Natural killer cell (primary cell): ENCODE data around the gene UGT1A3. TPM values are rescaled to one million over a fixed set of nuclear protein-coding genes. Genes with fewer than 3 reads are reported as not detected.

Experiments
- ATAC-seq, 3 donors: fragments of 150-1000 bp in 2 of 3; fragments of 200-7000 bp in 1 of 3; cut with Tn5 transposase; 1 replicate in 1 of 3; 2 replicates in 2 of 3; pipeline ENCODE4 v1.10.0; 2021; ENCODE audit warnings: mild to moderate bottlenecking in 2 of 3, moderate library complexity in 2 of 3
- DNase-seq, 2 donors: peaks; one replicate each; pipeline versions ENCODE4 v3.0.0 to v3.0.0-alpha.2; 2013 to 2021; ENCODE audit warnings: mixed read lengths in 1 of 2
- H3K27ac ChIP-seq: one replicate; pipeline ENCODE4 v1.5.1; 2013; ENCODE audit warnings: mild to moderate bottlenecking, low read length
- H3K27me3 ChIP-seq: one replicate; pipeline ENCODE4 v1.6.1; 2013; ENCODE audit warnings: low read length; ENCODE audit not compliant: control insufficient read depth, insufficient read depth
- H3K36me3 ChIP-seq: one replicate; pipeline ENCODE4 v1.6.1; 2013; ENCODE audit warnings: low read length; ENCODE audit not compliant: control insufficient read depth, insufficient read depth
- H3K4me1 ChIP-seq: one replicate; pipeline ENCODE4 v1.6.1; 2013; ENCODE audit warnings: low read length; ENCODE audit not compliant: control insufficient read depth, insufficient read depth
- H3K4me3 ChIP-seq: one replicate; pipeline ENCODE4 v1.5.1; 2013; ENCODE audit warnings: low read length
- H3K9me3 ChIP-seq: one replicate; pipeline ENCODE4 v1.6.1; 2013; ENCODE audit warnings: low read length; ENCODE audit not compliant: control insufficient read depth, insufficient read depth
- H3K27ac Mint-ChIP-seq, 2 donors: one replicate each; pipeline ENCODE4 v1.8.0; 2022; ENCODE audit warnings: mild to moderate bottlenecking in 2 of 2, mixed read lengths in 2 of 2, moderate library complexity in 1 of 2
- H3K27me3 Mint-ChIP-seq, 2 donors: one replicate each; pipeline ENCODE4 v1.8.0; 2022; ENCODE audit warnings: low read depth in 2 of 2, mixed read lengths in 2 of 2
- H3K36me3 Mint-ChIP-seq: one replicate; pipeline ENCODE4 v1.8.0; 2022; ENCODE audit warnings: mixed read lengths
- H3K4me1 Mint-ChIP-seq, 2 donors: one replicate each; pipeline ENCODE4 v1.8.0; 2022; ENCODE audit warnings: mixed read lengths in 2 of 2
- H3K4me3 Mint-ChIP-seq: one replicate; pipeline ENCODE4 v1.8.0; 2022; ENCODE audit warnings: mild to moderate bottlenecking, moderate library complexity, mixed read lengths
- H3K9me3 Mint-ChIP-seq, 2 donors: one replicate each; pipeline ENCODE4 v1.8.0; 2022; ENCODE audit warnings: mixed read lengths in 2 of 2
- WGBS: methylation state at CpG from one replicate; pipeline ENCODE4 v1.1.7; 2013; ENCODE audit warnings: missing lambda C conversion rate; ENCODE audit not compliant: insufficient coverage; 5-methylcytosine and 5-hydroxymethylcytosine counted together
- intact Hi-C: fragments of 100-400 bp; cut with micrococcal nuclease; formaldehyde crosslinking; loops from one replicate; pipeline ENCODE4 v1.14.2; 2022
- total RNA-seq, 4 donors: library from RNA; stranded (reverse); fragments of 120-200 nt in 1 of 4; gene quantifications; one replicate each; pipeline versions ENCODE4 v1.2.3 to v1.2.4, GENCODE V29; 2013 to 2022
- TF ChIP-seq, protein P1 (sequence below): fragments of 200-600 bp; IDR thresholded peaks from one replicate; pipeline ENCODE4 v1.8.0; 2022; ENCODE audit warnings: antibody characterized with exemption

UGT1A3 gene
- total RNA-seq, 3 donors from 2014 or later (not counting 1 experiment from before 2014, with no cell fraction given): not detected

DNA sequence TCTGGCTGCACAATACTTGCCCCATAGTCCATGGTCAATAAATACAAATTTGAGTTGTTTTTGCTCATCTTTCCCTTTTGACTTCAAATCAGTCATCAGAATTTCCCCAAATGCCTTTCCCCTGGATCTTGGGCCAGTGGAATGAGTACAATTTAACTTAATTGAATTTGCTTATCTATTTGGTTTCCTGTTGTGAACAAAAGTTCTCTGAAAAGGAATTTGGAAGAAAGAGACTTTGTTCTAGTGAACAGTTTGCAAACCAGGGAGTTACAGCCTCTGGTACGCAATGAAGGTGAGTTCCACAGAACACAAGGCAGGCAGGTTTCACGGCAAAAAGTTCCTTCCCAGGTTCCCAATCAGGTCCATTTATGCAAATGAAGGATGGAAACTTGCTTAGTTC lies 30.0 kb downstream of the UGT1A3 start:
- ATAC-seq (no peak), DNase-seq (no peak)
- Mint-ChIP-seq H3K27ac (no peak overlapping the region), H3K4me1 (no peaks in the 10 kb centered on the region), H3K27me3 (peaks cover 10 to 14% of the 10 kb centered on the region in 2 donors), H3K36me3 (no peaks in the 10 kb centered on the region), H3K4me3 (no peak overlapping the region), H3K9me3 (no peaks in the 10 kb centered on the region)
- TF ChIP-seq, protein P1, sequence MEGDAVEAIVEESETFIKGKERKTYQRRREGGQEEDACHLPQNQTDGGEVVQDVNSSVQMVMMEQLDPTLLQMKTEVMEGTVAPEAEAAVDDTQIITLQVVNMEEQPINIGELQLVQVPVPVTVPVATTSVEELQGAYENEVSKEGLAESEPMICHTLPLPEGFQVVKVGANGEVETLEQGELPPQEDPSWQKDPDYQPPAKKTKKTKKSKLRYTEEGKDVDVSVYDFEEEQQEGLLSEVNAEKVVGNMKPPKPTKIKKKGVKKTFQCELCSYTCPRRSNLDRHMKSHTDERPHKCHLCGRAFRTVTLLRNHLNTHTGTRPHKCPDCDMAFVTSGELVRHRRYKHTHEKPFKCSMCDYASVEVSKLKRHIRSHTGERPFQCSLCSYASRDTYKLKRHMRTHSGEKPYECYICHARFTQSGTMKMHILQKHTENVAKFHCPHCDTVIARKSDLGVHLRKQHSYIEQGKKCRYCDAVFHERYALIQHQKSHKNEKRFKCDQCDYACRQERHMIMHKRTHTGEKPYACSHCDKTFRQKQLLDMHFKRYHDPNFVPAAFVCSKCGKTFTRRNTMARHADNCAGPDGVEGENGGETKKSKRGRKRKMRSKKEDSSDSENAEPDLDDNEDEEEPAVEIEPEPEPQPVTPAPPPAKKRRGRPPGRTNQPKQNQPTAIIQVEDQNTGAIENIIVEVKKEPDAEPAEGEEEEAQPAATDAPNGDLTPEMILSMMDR: no peak
- Histone ChIP-seq H3K9me3 (no peaks in the 10 kb centered on the region), H3K4me1 (no peaks in the 10 kb centered on the region), H3K27ac (no peak overlapping the region), H3K36me3 (no peaks in the 10 kb centered on the region), H3K4me3 (no peak overlapping the region), H3K27me3 (no peaks in the 10 kb centered on the region)
- intact Hi-C loops: no loop called here
- 90% methylated on average over 2 of the region's 2 CpGs for WGBS

DNA sequence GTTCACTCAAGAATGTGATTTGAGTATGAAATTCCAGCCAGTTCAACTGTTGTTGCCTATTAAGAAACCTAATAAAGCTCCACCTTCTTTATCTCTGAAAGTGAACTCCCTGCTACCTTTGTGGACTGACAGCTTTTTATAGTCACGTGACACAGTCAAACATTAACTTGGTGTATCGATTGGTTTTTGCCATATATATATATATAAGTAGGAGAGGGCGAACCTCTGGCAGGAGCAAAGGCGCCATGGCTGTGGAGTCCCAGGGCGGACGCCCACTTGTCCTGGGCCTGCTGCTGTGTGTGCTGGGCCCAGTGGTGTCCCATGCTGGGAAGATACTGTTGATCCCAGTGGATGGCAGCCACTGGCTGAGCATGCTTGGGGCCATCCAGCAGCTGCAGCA lies 31.2 kb downstream of the UGT1A3 start, which contains the start of gene UGT1A1:
TSS of gene UGT1A1 (plus strand) at position 228 of the 400 bp plus-strand sequence. CDS start at position 246, 18 bp downstream.
- no peak for ATAC-seq
- peaks cover 16 to 18% of the 10 kb centered on the region in 2 donors for H3K27me3 Mint-ChIP-seq
- no peaks in the 10 kb centered on the region for H3K27me3 ChIP-seq
- intact Hi-C loops: no loop called here
- no peak within 1 kb of the TSS for H3K4me3 Mint-ChIP-seq
- H3K27ac ChIP-seq: no peak within 1 kb of the TSS
- no peaks in the 10 kb centered on the region for H3K4me1 Mint-ChIP-seq
- no peaks in the 10 kb centered on the region for H3K36me3 Mint-ChIP-seq
- no peak within 1 kb of the TSS for H3K4me3 ChIP-seq
- H3K9me3 Mint-ChIP-seq: no peaks in the 10 kb centered on the region
- DNase-seq: no peak
- H3K9me3 ChIP-seq: no peaks in the 10 kb centered on the region
- H3K27ac Mint-ChIP-seq: no peak within 1 kb of the TSS
- TF ChIP-seq, protein P1: no peak
- WGBS: 90% methylated on average over 4 of the region's 6 CpGs
- H3K4me1 ChIP-seq: no peaks in the 10 kb centered on the region
- no peaks in the 10 kb centered on the region for H3K36me3 ChIP-seq

GRCh38 chr2:233761040-233761769 lies 32.4 kb downstream of the UGT1A3 start:
- H3K27me3 Mint-ChIP-seq: peaks cover 18% of the 10 kb centered on the region in 2 donors
- no peaks in the 10 kb centered on the region for H3K4me1 Mint-ChIP-seq
- no peak for DNase-seq
- H3K4me1 ChIP-seq: no peaks in the 10 kb centered on the region
- intact Hi-C loops: no loop called here
- ATAC-seq: no peak
- no peaks in the 10 kb centered on the region for H3K36me3 ChIP-seq
- H3K9me3 ChIP-seq: no peaks in the 10 kb centered on the region
- no peaks in the 10 kb centered on the region for H3K27me3 ChIP-seq
- no peaks in the 10 kb centered on the region for H3K9me3 Mint-ChIP-seq
- no peak overlapping the region for H3K4me3 ChIP-seq
- 90% methylated on average over 4 of the region's 4 CpGs for WGBS
- no peak overlapping the region for H3K27ac ChIP-seq
- no peak overlapping the region for H3K27ac Mint-ChIP-seq
- TF ChIP-seq, protein P1: no peak
- no peak overlapping the region for H3K4me3 Mint-ChIP-seq
- no peaks in the 10 kb centered on the region for H3K36me3 Mint-ChIP-seq

GRCh38 chr2:233764264-233764663 lies 35.4 kb downstream of the UGT1A3 start:
- Mint-ChIP-seq H3K27me3 (peaks cover 26 to 31% of the 10 kb centered on the region in 2 donors), H3K27ac (no peak overlapping the region), H3K36me3 (no peaks in the 10 kb centered on the region), H3K9me3 (no peaks in the 10 kb centered on the region), H3K4me3 (no peak overlapping the region), H3K4me1 (no peaks in the 10 kb centered on the region)
- WGBS: 75% methylated on average over 7 of the region's 7 CpGs
- Histone ChIP-seq H3K27me3 (peaks cover 4% of the 10 kb centered on the region), H3K27ac (no peak overlapping the region), H3K9me3 (no peaks in the 10 kb centered on the region), H3K36me3 (no peaks in the 10 kb centered on the region), H3K4me3 (no peak overlapping the region), H3K4me1 (no peaks in the 10 kb centered on the region)
- DNase-seq (no peak), ATAC-seq (no peak)
- intact Hi-C loops: no loop called here
- TF ChIP-seq, protein P1: no peak
